BJ (cell line): ENCODE measurements around the gene CYB5A. TPM values are rescaled to one million over a fixed set of nuclear protein-coding genes. Genes with fewer than 3 reads are reported as not detected.

Source experiments
- CTCF ChIA-PET: fragments of 350-600 bp; formaldehyde crosslinking; extraction: SDS; loops from one replicate; lab custom pipeline; 2021; ENCODE audit warnings: antibody characterized with exemption, inconsistent platforms; lab: Yijun Ruan, JAX
- POLR2A ChIA-PET: fragments of 300-600 bp; sonication (Branson Sonifier 250); formaldehyde crosslinking; extraction: SDS; loops from one replicate; lab custom pipeline; 2021; ENCODE audit warnings: antibody characterized with exemption; lab: Charles Lee
- DNase-seq: peaks from one replicate; pipeline ENCODE4 v3.0.0-alpha.2; 2011; ENCODE audit warnings: low read depth
- H3K27me3 ChIP-seq: 2 replicates; pipeline ENCODE4 v1.6.0; 2011; ENCODE audit warnings: low read length; ENCODE audit not compliant: control insufficient read depth, insufficient read depth
- H3K36me3 ChIP-seq: 2 replicates; pipeline ENCODE4 v1.5.1; 2011; ENCODE audit warnings: low read length; ENCODE audit not compliant: control insufficient read depth, insufficient read depth
- H3K4me3 ChIP-seq: 2 replicates; pipeline ENCODE4 v1.5.1; 2011; ENCODE audit warnings: low read depth, mild to moderate bottlenecking, control low read depth, low read length
- polyA plus RNA-seq: library from polyadenylated mRNA; depleted of rRNA; stranded (reverse); fragments of >200 nt; gene quantifications from 2 replicates; pipeline ENCODE4 v1.2.3, GENCODE V29; 2011
- TF ChIP-seq, protein P1 (sequence below): IDR thresholded peaks from 2 replicates; pipeline ENCODE4 v1.5.1; 2011; ENCODE audit warnings: low read depth, mild to moderate bottlenecking, control low read depth, inconsistent platforms, low read length, moderate library complexity; ENCODE audit not compliant: insufficient read depth

The CYB5A gene
- polyA plus RNA-seq, 1 experiment, result 66.0 TPM

DNA sequence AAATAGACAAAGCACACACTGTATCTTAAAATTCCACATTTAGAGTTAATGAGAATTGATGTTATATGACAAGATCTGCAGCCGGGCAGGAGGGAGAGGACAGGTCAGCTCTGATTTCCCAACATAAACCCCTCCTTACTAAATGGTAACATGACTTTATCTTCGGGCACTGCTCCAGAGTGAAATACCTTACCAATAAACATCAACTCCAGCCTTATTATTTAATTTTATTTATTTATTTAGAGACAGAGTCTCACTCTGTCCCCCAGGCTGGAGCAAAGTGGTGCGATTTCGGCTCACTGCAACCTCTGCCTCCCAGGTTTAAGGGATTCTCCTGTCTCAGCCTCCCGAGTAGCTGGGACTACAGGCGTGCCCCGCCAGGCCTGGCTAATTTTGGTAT lies 1.7 kb downstream of the CYB5A start:
- ChIA-PET CTCF (interaction anchor here (1.4 to 1.5 kb wide), 2 partner anchors 10 to 33 kb away, joined by 3 to 5 read pairs; no protein-coding TSS in a partner anchor), POLR2A (no interaction called here)
- Histone ChIP-seq H3K27me3 (no peaks in the 10 kb centered on the region), H3K4me3 (no peak overlapping the region), H3K36me3 (no peaks in the 10 kb centered on the region)
- no peak for DNase-seq
- TF ChIP-seq, protein P1, sequence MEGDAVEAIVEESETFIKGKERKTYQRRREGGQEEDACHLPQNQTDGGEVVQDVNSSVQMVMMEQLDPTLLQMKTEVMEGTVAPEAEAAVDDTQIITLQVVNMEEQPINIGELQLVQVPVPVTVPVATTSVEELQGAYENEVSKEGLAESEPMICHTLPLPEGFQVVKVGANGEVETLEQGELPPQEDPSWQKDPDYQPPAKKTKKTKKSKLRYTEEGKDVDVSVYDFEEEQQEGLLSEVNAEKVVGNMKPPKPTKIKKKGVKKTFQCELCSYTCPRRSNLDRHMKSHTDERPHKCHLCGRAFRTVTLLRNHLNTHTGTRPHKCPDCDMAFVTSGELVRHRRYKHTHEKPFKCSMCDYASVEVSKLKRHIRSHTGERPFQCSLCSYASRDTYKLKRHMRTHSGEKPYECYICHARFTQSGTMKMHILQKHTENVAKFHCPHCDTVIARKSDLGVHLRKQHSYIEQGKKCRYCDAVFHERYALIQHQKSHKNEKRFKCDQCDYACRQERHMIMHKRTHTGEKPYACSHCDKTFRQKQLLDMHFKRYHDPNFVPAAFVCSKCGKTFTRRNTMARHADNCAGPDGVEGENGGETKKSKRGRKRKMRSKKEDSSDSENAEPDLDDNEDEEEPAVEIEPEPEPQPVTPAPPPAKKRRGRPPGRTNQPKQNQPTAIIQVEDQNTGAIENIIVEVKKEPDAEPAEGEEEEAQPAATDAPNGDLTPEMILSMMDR, result no peak

GRCh38 chr18:74289137-74289536 lies 2.6 kb downstream of the CYB5A start:
- POLR2A ChIA-PET, result no interaction called here
- no peaks in the 10 kb centered on the region for H3K36me3 ChIP-seq
- DNase-seq, result no peak
- CTCF ChIA-PET, result interaction anchor here (1.2 to 1.7 kb wide), 2 partner anchors 11 to 21 kb away, joined by 3 to 5 read pairs; no protein-coding TSS in a partner anchor
- no peak overlapping the region for H3K4me3 ChIP-seq
- TF ChIP-seq, protein P1, result no peak
- no peaks in the 10 kb centered on the region for H3K27me3 ChIP-seq

- DNase-seq, result no peak
- Histone ChIP-seq H3K36me3 (no peaks in the 10 kb centered on the region), H3K4me3 (no peak overlapping the region), H3K27me3 (no peaks in the 10 kb centered on the region)
- TF ChIP-seq, protein P1, result no peak
- ChIA-PET POLR2A (no interaction called here), CTCF (interaction anchor here (1.2 to 1.7 kb wide), 2 partner anchors 12 to 20 kb away, joined by 3 to 5 read pairs; no protein-coding TSS in a partner anchor)
Observed at GRCh38 chr18:74288730-74289129, 3.0 kb downstream of the CYB5A start.

- no peaks in the 10 kb centered on the region for H3K27me3 ChIP-seq
- DNase-seq, result no peak
- ChIA-PET CTCF (interaction anchor here (0.6 to 1.7 kb wide), 2 partner anchors 12 to 264 kb away, joined by 3 to 5 read pairs; no protein-coding TSS in a partner anchor), POLR2A (interaction anchor here (1.2 kb wide), 1 partner anchor 14 kb away, joined by 4 read pairs; no protein-coding TSS in a partner anchor)
- no peak overlapping the region for H3K4me3 ChIP-seq
- no peaks in the 10 kb centered on the region for H3K36me3 ChIP-seq
- TF ChIP-seq, protein P1, result no peak
Observed at GRCh38 chr18:74288041-74288440, 3.7 kb downstream of the CYB5A start.

GRCh38 chr18:74286856-74287255 lies 4.9 kb downstream of the CYB5A start:
- ChIA-PET POLR2A (no interaction called here), CTCF (no interaction called here)
- no peak for DNase-seq
- TF ChIP-seq, protein P1, result no peak
- H3K36me3 ChIP-seq, result no peaks in the 10 kb centered on the region
- H3K4me3 ChIP-seq, result no peak overlapping the region
- no peaks in the 10 kb centered on the region for H3K27me3 ChIP-seq
